GM23248 (cell line): ENCODE measurements around the gene REC8. TPM values are rescaled to one million over a fixed set of nuclear protein-coding genes. Genes with fewer than 3 reads are reported as not detected.

Experiments used
- DNase-seq: peaks from one replicate; pipeline ENCODE4 v3.0.0-alpha.2; 2015
- H2AFZ ChIP-seq: fragments of 200-600 bp; sonication (generic); 2 replicates; pipeline ENCODE4 v1.6.1; 2016; ENCODE audit warnings: antibody characterized with exemption
- H3F3A ChIP-seq: fragments of 200-600 bp; sonication (generic); 2 replicates; pipeline ENCODE4 v1.6.1; 2016; ENCODE audit warnings: mild to moderate bottlenecking, antibody characterized with exemption, mixed run types; ENCODE audit not compliant: insufficient read depth
- H3K27ac ChIP-seq: fragments of 200-600 bp; sonication (generic); 2 replicates; pipeline ENCODE4 v1.5.1; 2016; ENCODE audit warnings: mild to moderate bottlenecking
- H3K27me3 ChIP-seq: fragments of 200-600 bp; sonication (generic); replicated peaks from 2 replicates; pipeline ENCODE4 v1.6.1; 2016; ENCODE audit warnings: mild to moderate bottlenecking; ENCODE audit not compliant: insufficient read depth
- H3K36me3 ChIP-seq: fragments of 200-600 bp; sonication (generic); 2 replicates; pipeline ENCODE4 v1.6.1; 2016; ENCODE audit warnings: low read depth, mild to moderate bottlenecking
- H3K4me1 ChIP-seq: fragments of 200-600 bp; sonication (generic); 2 replicates; pipeline ENCODE4 v1.6.1; 2016; ENCODE audit warnings: mild to moderate bottlenecking; ENCODE audit not compliant: insufficient read depth
- H3K4me2 ChIP-seq: fragments of 200-600 bp; sonication (generic); one replicate; pipeline ENCODE4 v1.6.1; 2016; ENCODE audit warnings: mild to moderate bottlenecking; ENCODE audit not compliant: unreplicated experiment
- H3K4me3 ChIP-seq: fragments of 200-600 bp; sonication (generic); 2 replicates; pipeline ENCODE4 v1.5.1; 2016; ENCODE audit warnings: mild to moderate bottlenecking
- H3K79me2 ChIP-seq: fragments of 200-600 bp; sonication (generic); 2 replicates; pipeline ENCODE4 v1.6.1; 2016; ENCODE audit warnings: mild to moderate bottlenecking; ENCODE audit not compliant: insufficient read depth
- H3K9ac ChIP-seq: fragments of 200-600 bp; sonication (generic); 2 replicates; pipeline ENCODE4 v1.6.1; 2016; ENCODE audit warnings: mild to moderate bottlenecking
- H3K9me2 ChIP-seq: fragments of 200-600 bp; sonication (generic); 2 replicates; pipeline ENCODE4 v1.6.1; 2016; ENCODE audit warnings: mixed run types, mild to moderate bottlenecking, moderate library complexity; ENCODE audit not compliant: insufficient read depth
- H3K9me3 ChIP-seq: fragments of 200-600 bp; sonication (generic); one replicate; pipeline ENCODE4 v1.6.1; 2017; ENCODE audit warnings: low read depth
- H4K20me1 ChIP-seq: fragments of 200-600 bp; sonication (generic); 2 replicates; pipeline ENCODE4 v1.6.0; 2016; ENCODE audit not compliant: insufficient read depth
- EZH2 ChIP-seq: fragments of 200-600 bp; sonication (generic); IDR thresholded peaks from 2 replicates; pipeline ENCODE4 v1.6.1; 2018; ENCODE audit warnings: antibody characterized with exemption, mild to moderate bottlenecking; ENCODE audit not compliant: insufficient read depth, poor library complexity, severe bottlenecking
- EZH2phosphoT487 ChIP-seq: fragments of 200-600 bp; sonication (generic); IDR thresholded peaks from 2 replicates; pipeline ENCODE4 v1.6.1; 2018; ENCODE audit warnings: antibody characterized with exemption, moderate library complexity, mild to moderate bottlenecking, low read depth; ENCODE audit not compliant: insufficient read depth
- WGBS, 2 experiments: methylation state at CpG; one replicate each; pipeline ENCODE4 v1.1.6; 2015 to 2017; ENCODE audit warnings: low lambda C conversion rate in 2 of 2, low coverage in 1 of 2; ENCODE audit errors: missing lambda C conversion rate in 2 of 2; 5-methylcytosine and 5-hydroxymethylcytosine counted together
- in situ Hi-C: fragments of 300-500 bp; cut with MboI; formaldehyde crosslinking; loops from 2 replicates; pipeline ENCODE4 v1.15.0; 2020
- polyA plus RNA-seq: library from polyadenylated mRNA; unstranded; fragments of >200 nt; fragmentation: Nextera tagmentation; extraction: Ambion mirVana; gene quantifications from 2 replicates; pipeline ENCODE4 v1.2.1, GENCODE V29; 2016
- total RNA-seq: library from RNA; depleted of rRNA; stranded (reverse); fragments of >200 nt; shearing (Covaris generic); gene quantifications from 2 replicates; pipeline ENCODE4 v1.2.3, GENCODE V29; 2014

Gene REC8
- total and polyA plus RNA-seq, 2 experiments from 2014 or later = 1.4 to 2.4 TPM

DNA sequence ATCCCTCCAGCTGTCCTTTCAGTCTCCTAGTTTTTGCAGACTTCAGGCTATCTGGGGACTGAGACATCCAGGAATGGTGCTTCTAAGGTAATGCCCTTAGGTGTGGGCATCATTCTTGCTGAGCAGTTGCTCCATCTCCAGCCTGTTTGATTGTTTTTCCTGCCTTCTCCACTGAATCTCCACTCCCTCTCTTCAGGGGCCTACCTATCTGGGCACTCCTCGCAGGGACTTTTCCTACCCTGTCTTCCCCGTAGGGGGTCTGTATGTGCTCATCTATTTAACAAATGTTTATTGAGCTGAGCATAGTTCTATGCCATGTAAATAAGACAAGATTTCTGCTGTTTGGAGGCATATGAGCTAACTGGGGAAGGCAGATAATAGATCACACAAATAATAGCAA is 38.9 kb upstream of the REC8 start:
- Histone ChIP-seq H3K4me2 (no peak overlapping the region), H3F3A (no peaks in the 10 kb centered on the region), H3K9me3 (no peaks in the 10 kb centered on the region), H3K36me3 (peaks cover under 1% of the 10 kb centered on the region; the same call in 1 of the 2 replicates), H3K79me2 (peaks cover 17% of the 10 kb centered on the region), H4K20me1 (no peaks in the 10 kb centered on the region), H3K27ac (no peak overlapping the region), H3K9me2 (no peaks in the 10 kb centered on the region), H3K4me1 (peaks cover 4% of the 10 kb centered on the region; the same call in 1 of the 2 replicates), H2AFZ (no peak overlapping the region), H3K27me3 (no peaks in the 10 kb centered on the region), H3K9ac (no peak overlapping the region), H3K4me3 (no peak overlapping the region)
- TF ChIP-seq EZH2phosphoT487 = no peak
- no peak for TF ChIP-seq EZH2
- in situ Hi-C loops = no loop called here
- WGBS, 2 experiments = 93 to 98% methylated on average over 2 of the region's 2 CpGs
- DNase-seq = no peak

- H3K27ac ChIP-seq = no peak overlapping the region
- in situ Hi-C loops = no loop called here
Observed at GRCh38 chr14:24133735-24134134, 38.1 kb upstream of the REC8 start.

GRCh38 chr14:24135584-24135833 is 36.4 kb upstream of the REC8 start:
- in situ Hi-C loops = no loop called here
- Histone ChIP-seq H3F3A (no peaks in the 10 kb centered on the region; the same call in 1 of the 2 replicates), H3K4me2 (peak overlapping the region; percentile 80), H3K27ac (no peak overlapping the region), H3K9me3 (no peaks in the 10 kb centered on the region), H4K20me1 (no peaks in the 10 kb centered on the region), H3K36me3 (peaks cover 12% of the 10 kb centered on the region; the same call in 1 of the 2 replicates), H3K79me2 (peaks cover 41% of the 10 kb centered on the region), H3K9ac (peak overlapping the region; percentile 93), H3K4me3 (peak overlapping the region; percentile 90), H2AFZ (peak overlapping the region; percentile 95), H3K27me3 (no peaks in the 10 kb centered on the region), H3K9me2 (no peaks in the 10 kb centered on the region), H3K4me1 (peaks cover 12% of the 10 kb centered on the region; the same call in 1 of the 2 replicates)
- no peak for DNase-seq
- TF ChIP-seq EZH2phosphoT487 = no peak
- TF ChIP-seq EZH2 = no peak
- 1 to 2% methylated on average over 9 of the region's 9 CpGs for WGBS, 2 experiments

More at GRCh38 chr14:24133735-24134134, 38.1 kb upstream of the REC8 start:
- Histone ChIP-seq H3K4me1 (peaks cover 4% of the 10 kb centered on the region; the same call in 1 of the 2 replicates), H3K36me3 (peaks cover 8% of the 10 kb centered on the region; the same call in 1 of the 2 replicates), H3K9me3 (no peaks in the 10 kb centered on the region), H3K9me2 (no peaks in the 10 kb centered on the region), H4K20me1 (no peaks in the 10 kb centered on the region), H3K27me3 (no peaks in the 10 kb centered on the region), H3K9ac (no peak overlapping the region), H3F3A (no peaks in the 10 kb centered on the region), H3K4me3 (no peak overlapping the region), H3K4me2 (no peak overlapping the region), H3K79me2 (peaks cover 25% of the 10 kb centered on the region), H2AFZ (no peak overlapping the region)
- 100% methylated on average over 1 of the region's 1 CpG for WGBS, 2 experiments
- no peak for DNase-seq
- TF ChIP-seq EZH2phosphoT487 (no peak), EZH2 (no peak)

DNA sequence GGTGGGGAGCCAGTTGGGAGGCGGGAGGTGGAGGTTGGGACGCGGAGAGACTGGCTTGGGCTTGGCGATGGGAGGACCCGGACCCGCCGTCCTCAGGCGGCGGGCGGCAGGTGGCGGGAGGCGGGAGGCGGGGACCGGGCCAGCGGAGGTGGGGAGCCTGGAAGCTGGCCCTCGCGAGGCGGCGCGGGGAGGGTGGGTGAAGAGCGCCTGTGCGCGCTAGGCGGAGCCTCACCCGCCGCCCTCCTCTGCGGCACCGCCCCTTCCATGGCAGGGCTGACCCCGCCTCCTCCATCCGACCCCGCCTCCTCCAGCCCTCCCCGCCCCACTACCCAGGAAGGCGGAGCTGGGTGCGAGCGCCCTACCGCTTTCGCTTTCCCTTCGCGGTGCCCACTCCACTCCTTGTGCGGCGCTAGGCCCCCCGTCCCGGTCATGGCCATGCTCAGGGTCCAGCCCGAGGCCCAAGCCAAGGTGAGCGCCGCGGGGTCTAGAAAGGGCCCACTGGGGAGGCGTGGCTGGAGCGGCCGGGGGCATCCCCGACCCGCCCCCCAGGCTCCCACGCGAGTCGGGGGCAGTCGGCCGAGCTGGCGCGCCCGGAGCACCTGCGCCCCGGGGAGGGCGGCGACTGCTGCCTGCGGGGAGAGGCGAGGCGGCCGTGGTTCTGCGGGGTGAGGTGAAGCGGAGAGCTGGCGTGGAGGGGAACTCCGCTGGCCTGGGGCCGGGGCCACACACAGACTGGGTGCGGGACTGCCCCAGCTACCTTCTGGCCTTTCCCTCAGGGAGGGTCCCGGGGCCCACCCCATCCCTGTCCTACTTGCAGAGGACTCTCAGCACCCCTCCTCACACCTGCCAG is 35.8 kb upstream of the REC8 start, which contains the start of gene PSME1:
Gene PSME1 (plus strand): TSS at position 361 of the 850 bp plus-strand sequence. CDS start 69 bp downstream, at position 430.
- in situ Hi-C loops = no loop called here
- TF ChIP-seq EZH2phosphoT487 (no peak), EZH2 (no peak)

More for the DNA sequence above, 35.8 kb upstream of the REC8 start, which contains the start of gene PSME1:
- peak within 1 kb of the TSS; percentile 90 for H3K4me3 ChIP-seq
- no peaks in the 10 kb centered on the region; the same call in 1 of the 2 replicates for H3F3A ChIP-seq
- peak within 1 kb of the TSS; percentile 95 for H2AFZ ChIP-seq
- peak within 1 kb of the TSS; percentile 93 for H3K9ac ChIP-seq
- DNase-seq = peak; percentile 94
- 1% methylated on average over 33 to 54 of the region's 75 CpGs for WGBS, 2 experiments
- H3K36me3 ChIP-seq = peaks cover 12% of the 10 kb centered on the region; the same call in 1 of the 2 replicates
- no peaks in the 10 kb centered on the region for H3K9me2 ChIP-seq
- no peaks in the 10 kb centered on the region for H4K20me1 ChIP-seq
- no peaks in the 10 kb centered on the region for H3K9me3 ChIP-seq
- H3K27ac ChIP-seq = peak within 1 kb of the TSS; percentile 22; the same call in 1 of the 2 replicates
- H3K4me1 ChIP-seq = peaks cover 12% of the 10 kb centered on the region; the same call in 1 of the 2 replicates
- no peaks in the 10 kb centered on the region for H3K27me3 ChIP-seq
- H3K4me2 ChIP-seq = peak within 1 kb of the TSS; percentile 87
- peaks cover 45% of the 10 kb centered on the region for H3K79me2 ChIP-seq
